Caki2 (cell line): Measurements from ENCODE around the gene MPHOSPH8. TPM values are rescaled to one million over a fixed set of nuclear protein-coding genes. Genes with fewer than 3 reads are reported as not detected.

Experiments
- DNase-seq: peaks from one replicate; pipeline ENCODE4 v3.0.0-alpha.2; 2015; ENCODE audit warnings: low read depth
- in situ Hi-C: cut with HindIII; loops from 2 replicates; pipeline ENCODE4 v1.10.0; 2016; ENCODE audit warnings: low sequenced_read_pairs, low pct_unique_long_range_greater_than_20kb, mixed read lengths
- total RNA-seq: library from RNA; depleted of rRNA; stranded (reverse); fragments of >200 nt; shearing (Covaris generic); gene quantifications from 2 replicates; pipeline ENCODE4 v1.2.3, GENCODE V29; 2014; ENCODE audit warnings: low replicate concordance; rRNA removed

Gene MPHOSPH8, protein sequence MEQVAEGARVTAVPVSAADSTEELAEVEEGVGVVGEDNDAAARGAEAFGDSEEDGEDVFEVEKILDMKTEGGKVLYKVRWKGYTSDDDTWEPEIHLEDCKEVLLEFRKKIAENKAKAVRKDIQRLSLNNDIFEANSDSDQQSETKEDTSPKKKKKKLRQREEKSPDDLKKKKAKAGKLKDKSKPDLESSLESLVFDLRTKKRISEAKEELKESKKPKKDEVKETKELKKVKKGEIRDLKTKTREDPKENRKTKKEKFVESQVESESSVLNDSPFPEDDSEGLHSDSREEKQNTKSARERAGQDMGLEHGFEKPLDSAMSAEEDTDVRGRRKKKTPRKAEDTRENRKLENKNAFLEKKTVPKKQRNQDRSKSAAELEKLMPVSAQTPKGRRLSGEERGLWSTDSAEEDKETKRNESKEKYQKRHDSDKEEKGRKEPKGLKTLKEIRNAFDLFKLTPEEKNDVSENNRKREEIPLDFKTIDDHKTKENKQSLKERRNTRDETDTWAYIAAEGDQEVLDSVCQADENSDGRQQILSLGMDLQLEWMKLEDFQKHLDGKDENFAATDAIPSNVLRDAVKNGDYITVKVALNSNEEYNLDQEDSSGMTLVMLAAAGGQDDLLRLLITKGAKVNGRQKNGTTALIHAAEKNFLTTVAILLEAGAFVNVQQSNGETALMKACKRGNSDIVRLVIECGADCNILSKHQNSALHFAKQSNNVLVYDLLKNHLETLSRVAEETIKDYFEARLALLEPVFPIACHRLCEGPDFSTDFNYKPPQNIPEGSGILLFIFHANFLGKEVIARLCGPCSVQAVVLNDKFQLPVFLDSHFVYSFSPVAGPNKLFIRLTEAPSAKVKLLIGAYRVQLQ
- 1.1 and 5.9 TPM in 2 replicates for total RNA-seq

DNA sequence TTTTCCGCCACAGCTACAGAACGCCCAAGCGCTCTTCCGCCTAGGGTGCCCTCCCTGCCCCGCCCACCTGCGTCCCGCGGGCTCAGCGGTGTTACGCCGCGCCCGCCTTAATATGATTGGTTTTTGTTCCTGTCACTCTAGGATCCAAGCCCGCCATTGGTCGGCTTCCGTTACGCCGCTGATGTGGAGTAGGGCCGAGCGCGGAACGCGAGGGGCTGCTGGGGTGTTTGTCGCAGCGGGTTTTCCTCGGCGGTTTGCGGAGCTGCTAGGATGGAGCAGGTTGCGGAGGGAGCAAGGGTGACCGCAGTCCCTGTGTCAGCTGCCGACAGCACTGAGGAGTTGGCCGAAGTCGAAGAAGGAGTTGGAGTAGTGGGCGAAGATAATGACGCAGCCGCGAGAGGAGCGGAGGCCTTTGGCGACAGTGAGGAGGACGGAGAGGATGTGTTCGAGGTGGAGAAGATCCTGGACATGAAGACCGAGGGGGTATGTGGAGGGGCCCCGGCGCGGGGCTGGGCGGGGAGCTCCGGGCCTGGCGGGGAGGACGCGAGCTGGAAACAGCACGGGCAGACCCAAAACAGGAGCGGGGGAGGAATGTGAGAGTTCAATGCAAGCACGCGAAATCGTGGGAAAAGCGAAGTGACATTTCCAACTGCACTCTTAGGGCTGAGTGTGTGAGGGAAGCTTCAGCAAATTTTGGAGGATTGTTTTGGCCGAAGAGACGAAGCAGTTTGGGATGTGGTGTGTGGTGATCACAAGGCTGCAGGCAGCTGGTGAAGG is at the start of gene MPHOSPH8:
Gene MPHOSPH8, plus strand, starts transcription at position 181 of the 777 bp plus-strand sequence. Its CDS starts 90 bp downstream, at position 271.
- in situ Hi-C loops: no loop called here
- peak; percentile 87 for DNase-seq

DNA sequence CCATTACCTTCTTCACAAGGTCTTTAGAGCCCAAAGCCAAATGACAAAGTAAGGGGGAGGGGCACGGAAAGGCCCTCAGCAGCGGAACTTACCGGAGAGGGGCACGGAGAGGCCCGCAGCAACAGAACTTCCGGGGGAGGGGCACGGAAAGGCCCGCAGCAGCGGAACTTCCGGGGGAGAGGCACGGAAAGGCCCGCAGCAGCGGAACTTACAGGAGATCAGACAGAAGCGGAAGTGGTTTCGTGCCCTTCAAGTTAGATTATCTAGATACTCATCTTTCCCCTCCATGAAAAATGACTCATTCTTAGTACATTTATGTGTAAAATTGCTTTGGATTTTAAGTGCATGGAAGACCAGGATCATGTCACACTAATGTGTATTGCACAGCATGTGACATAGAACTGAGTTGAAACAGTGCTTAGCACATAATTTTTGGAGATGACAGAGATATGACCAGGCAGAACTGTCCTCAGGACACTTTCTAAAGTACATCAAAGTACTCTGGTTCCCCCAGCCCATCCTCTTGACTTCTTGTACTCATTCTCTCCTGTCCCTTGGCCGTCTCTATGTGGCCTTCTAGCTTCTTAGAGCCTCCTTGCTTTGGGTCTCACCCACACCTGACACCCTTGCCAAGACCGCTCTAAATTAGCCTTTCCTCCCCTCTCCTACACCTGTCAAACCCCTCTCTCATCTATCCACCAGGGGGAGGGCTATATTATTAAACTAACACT is 46.4 kb upstream of the MPHOSPH8 start:
- in situ Hi-C loops: no loop called here
- DNase-seq: peak; percentile 25

DNA sequence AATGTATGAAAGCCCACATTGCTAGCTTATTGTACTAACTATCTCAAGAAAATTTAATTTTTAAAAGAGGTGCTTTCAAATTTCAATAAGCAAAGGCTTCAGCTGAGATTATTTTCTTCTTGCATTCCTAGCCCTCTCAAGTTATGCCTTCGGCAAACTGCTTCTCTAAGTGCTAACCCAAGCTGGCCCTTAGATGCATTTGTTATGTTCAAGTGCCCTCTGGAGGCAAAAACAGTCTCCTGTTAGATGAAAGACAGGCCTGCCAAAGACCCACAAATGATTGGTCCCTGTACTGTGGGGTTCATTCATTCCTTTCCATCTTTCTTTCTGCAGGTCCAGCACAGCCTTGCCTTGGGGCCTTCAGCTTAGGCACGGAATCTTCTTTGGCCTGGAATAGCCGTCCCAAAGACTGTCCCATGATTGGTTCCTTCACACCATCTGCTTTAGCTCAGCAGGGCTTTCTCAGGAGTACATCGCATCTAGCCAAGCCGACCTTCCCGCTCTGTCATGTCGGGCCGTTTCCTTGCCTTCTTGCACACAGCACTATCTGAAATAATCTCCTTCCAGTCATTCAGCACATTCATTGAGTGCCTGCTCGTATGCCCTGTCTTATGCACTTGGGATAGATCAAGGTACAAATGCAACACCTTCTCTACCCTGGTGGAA is 45.7 kb upstream of the MPHOSPH8 start:
- DNase-seq: peak; percentile 36
- in situ Hi-C loops: no loop called here

DNA sequence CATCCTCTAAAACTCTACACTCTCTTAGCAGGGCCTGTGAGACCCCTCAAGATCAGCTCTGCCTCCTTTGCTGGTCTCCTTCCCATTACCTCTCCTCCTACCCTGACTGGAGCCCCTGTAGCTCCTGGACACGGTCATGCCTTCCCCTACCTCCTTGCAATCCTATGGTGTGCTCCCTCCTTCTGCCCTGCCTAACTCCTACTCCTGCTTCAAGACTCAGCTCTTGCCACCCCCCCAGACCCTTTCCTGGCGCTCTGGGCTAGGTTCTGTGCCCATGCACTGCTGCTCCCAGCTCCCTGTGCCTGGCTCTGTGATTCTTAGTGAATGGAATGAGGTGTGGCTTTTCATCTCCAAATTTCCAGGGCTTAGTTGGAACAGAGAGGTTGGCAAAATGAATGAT is 44.1 kb upstream of the MPHOSPH8 start:
- in situ Hi-C loops: no loop called here
- DNase-seq: no peak

DNA sequence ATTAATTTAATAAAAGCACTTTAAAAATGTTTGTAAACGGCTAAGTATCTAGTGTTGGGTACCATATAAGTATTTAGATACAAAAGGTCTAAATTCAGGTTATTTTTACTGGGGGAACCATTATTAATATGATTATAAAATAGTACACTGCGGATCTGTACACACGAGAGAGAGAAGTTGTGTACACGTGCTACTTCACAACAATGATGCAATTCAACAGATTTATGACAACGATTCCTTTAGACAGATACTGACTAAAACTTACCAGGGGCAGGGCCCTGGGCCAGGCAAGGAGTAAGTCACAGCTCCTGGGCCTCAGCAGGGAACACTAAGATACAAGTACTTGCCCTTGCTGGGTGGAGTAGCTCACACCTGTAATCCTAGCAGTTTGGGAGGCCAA is 43.0 kb upstream of the MPHOSPH8 start:
- no peak for DNase-seq
- in situ Hi-C loops: no loop called here

DNA sequence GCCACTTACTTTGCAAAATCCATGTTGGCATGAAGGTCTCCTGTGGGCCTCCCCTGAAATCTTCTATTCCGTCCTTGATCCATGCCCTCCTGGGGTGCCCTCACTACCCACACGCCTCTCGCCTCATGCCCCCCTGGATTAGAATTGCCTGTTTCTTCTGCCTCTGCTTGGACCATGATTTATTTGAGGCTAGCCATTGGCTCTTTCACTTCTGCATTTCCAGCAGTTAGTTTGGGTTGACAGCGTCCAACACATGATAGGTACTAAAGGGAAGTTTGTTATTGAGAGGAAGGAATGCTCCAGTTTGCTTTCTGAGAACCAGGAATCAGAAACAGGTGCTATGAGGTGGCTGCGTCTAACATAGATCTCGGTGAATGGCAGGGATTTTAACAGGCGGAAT is 41.6 kb upstream of the MPHOSPH8 start:
- in situ Hi-C loops: no loop called here
- DNase-seq: no peak

DNA sequence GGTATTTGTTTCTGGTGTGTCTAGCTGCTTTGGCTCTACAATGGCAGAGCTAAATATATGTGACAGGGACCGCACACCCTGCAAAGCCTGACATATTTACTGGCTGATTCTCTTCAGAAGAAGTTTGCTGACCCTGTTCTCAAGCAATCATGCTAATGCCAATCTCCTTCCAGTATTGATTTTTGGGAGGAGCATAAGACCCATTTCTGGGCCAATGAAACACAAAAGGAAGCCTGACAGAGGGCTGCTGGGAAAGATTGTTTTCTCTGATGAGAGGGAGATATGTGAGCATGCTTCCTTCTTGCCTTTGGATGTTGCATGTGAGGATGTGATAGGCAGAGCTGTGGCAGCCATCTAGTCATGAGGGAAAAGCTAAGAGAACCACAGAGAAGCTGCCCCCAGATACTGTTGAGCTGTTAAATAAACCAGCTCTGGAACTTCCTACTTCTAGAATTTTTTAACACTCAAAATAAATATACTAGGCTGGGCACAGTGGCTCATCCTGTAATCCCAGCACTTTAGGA is 40.7 kb upstream of the MPHOSPH8 start:
- no peak for DNase-seq
- in situ Hi-C loops: no loop called here

DNA sequence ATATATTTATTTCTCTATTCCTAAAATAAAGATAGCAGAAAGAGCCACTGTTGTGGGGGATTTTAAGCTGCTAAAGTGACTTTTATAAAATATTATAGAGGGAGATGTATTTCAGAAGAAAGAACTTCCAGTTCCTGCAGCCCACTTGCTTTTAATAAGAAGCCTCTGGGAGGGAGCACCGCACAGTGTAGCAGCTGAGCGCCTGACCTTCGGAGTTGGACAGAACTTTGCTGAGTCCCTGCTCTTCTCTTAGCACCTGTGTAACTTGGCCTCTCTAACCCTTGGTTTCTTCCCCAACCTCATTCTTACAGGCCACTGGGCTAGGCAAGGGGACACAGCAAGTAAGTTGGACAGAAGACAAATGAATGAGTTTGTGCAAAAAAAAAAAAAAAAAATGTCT is 37.4 kb upstream of the MPHOSPH8 start:
- no peak for DNase-seq
- in situ Hi-C loops: no loop called here

DNA sequence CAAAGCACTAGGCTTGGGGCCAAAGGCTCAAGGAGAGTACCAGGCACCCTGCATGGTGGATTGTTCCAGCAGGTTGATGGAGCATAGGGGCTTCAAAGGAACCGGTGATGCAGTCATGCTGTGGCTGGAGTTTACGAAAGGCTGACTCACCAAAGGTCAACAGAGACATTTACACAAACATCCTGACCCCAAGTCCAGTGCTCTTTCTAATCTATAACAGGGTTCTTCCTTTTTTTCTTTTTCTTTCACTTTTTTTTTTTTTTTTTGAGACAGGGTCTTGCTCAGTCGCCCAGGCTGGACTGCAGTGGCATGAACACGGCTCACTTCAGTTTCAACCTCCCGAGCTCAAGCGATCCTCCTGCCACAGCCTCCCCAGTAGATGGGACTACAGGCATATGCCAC is 36.5 kb upstream of the MPHOSPH8 start:
- in situ Hi-C loops: no loop called here

DNA sequence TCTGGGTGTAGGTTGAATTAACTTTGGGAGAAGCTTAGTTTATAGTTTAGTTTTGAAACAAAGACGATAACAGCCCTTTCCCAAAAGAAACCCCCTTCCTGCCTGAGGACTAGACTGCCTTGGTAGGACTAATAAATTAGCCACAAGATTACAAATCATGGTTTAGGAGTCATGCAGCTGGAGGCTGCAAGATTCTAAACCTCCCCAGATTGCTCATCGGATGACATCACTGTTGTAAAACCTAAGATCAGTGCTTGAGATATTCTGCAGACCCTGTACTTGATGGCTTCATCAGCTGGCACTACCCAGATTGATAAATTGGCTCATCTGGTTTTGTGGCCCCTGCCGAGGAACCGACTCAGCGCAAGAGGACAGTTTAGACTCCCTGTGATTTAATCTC is 35.9 kb upstream of the MPHOSPH8 start:
- peak; percentile 14 for DNase-seq
- in situ Hi-C loops: no loop called here

More for the DNA sequence above, 36.5 kb upstream of the MPHOSPH8 start:
- DNase-seq: peak; percentile 40

DNA sequence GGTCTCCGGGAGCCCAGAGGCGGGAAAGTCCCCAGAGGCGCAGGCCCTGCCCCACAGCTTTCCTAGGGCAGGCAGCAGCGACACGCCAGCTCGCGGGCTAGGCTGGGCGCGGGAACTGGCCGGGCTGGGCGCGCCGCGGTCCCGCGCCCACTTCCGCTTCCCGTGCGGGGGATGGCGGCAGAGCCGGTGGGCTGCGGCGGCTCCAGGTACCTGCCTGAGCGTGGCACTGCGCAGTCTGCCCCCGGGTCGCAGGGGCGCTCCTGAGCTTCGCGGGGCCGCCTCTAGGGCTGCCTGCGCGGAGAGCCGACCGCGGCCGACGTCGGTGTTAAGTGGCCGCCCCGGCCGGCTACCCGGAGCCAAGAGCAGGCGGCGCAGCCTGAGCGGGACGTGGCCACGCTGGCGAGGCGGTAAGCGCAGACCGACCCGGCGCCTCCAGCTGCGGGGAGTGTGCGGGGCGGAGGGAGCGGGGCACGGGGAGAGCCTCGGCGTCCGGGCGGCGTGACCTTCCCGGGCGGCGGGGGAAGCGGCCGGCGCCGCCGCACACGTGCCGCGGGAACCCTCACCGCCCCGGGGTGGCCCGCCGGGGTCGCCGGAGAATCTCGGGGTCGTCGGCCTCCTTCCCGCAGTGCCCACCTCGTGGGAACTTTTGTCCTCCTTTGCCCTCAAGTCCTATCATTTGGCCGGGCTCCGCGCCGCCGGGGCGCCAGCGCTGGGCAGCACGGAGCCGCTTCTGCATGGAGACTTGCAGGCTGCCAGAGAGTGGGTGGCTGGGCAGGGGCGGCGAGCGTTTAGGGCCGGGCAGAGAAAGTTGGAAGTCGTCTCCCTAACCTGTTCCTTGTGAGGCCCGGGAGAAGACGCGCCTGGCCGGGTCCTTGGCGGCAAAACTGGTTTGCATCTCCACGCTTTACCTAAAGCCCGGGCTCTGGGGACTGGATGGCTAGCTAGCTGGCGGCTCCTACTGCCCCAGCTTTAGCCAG is 31.4 kb upstream of the MPHOSPH8 start:
- in situ Hi-C loops: no loop called here
- DNase-seq: peak; percentile 61

DNA sequence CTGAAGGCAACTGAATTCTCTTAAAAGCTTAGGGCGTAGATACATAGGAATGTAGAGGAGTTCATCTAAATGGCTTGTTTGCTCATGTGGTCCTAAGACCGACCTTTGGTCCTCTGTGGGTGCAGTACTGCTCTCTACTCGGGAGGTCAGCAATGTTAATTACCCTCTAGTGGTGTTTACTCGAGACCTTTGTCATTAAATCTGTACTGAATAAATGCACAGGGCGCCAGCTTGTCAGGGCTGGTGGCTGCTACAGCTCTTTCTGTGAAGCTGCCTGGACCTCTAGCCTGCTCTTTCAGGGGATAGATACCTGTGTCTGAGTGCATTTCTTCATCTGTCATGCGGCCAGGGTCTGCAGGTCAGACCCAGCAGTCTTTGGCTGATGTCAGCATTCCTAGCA is 29.2 kb upstream of the MPHOSPH8 start:
- in situ Hi-C loops: no loop called here
- DNase-seq: no peak

DNA sequence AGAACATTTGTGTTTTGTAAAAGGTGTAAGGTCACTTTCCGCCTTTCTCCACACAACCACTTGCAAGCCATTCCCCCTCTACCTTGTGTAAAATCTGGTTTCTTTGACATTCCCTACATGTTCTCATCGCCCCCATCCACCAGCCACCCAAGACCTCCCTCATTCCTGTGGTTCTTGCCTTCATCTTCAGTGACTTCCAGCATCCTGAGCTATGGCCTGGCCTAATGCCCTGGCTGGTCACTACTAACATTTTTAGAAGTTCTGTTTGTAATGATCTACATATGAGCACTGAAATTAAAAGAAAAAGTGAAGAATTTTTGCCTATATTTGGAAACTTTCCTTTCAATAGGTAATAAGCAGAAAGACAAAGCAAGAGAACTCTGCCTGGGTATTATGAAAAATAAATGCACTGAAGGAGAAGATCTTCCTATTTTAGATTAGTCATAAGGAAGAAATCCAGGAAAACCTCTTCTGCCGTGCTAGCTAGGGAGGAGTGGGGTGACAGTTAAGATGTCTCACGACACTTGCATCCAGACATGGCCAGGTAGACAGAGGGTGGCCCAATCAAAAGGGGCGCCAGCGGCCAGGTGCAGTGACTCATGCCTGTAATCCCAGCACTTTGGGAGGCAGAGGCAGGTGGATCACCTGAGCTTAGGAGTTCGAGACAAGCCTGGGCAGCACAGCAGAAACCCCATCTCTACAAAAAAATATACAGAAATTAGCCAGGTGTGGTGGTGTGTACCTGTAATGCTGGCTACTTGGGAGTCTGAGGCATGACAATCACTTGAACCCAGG is 28.1 kb upstream of the MPHOSPH8 start:
- DNase-seq: no peak
- in situ Hi-C loops: no loop called here

DNA sequence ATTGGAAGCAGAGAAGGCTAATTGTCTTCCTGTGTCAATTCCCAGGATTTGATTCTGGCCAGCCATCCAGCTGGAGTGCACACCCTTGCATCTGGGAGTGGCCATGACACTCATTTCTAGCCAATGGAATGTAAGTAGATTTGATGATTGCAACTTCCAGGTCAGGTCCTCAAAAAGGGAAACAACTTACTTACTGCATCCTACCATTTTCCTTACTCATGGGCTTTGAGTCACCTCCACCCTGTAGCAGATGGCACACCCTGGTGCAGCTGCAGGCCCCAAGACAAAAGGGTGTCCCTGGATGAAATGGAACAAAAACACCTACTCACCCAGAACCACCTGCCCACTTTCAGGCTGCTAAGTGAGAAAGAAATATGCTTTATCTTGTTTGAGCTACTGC is 27.3 kb upstream of the MPHOSPH8 start:
- DNase-seq: peak; percentile 27
- in situ Hi-C loops: no loop called here

DNA sequence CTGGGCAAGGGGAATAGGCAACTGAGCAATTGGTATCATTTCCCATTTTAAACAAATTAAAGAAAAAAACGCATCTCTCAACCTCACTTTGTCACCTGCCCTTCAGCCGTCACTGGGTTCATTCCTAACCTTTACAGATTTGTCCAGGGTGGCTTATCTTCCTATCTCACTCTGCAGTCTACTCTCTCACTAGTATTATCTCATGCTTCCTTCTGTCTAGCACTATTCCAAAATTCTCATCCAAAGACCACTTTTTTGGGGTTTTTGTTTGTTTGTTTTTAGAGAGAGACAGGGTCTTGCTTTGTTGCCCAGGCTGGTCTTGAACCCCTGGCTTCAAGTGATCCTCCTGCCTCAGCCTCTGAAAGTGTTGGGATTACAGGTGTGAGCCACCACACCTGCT is 26.7 kb upstream of the MPHOSPH8 start:
- in situ Hi-C loops: no loop called here

More for the DNA sequence above, 26.7 kb upstream of the MPHOSPH8 start:
- DNase-seq: no peak
